Measurements from ENCODE around the gene KCNG3.

Gene KCNG3

GRCh38 chr2:42442774-42443173 is 51.0 kb downstream of the KCNG3 start:
- Histone ChIP-seq H3K4me1 (ENCODE audit: control insufficient read depth, insufficient read depth, low read depth, low read length) (no peaks in the 10 kb centered on the region), H2BK12ac (ENCODE audit: low read length in 2 of 2) (no peak overlapping the region), H2AK5ac (ENCODE audit: low read length, severe bottlenecking) (no peak overlapping the region), H3K27me3 (ENCODE audit: control insufficient read depth in 1 of 2, insufficient read depth in 1 of 2, low read length in 2 of 2) (peaks cover 0 to 7% of the 10 kb centered on the region in 2 experiments), H3K9ac (ENCODE audit: low read length) (no peak overlapping the region), H3K23ac (ENCODE audit: low read length in 2 of 2) (no peak overlapping the region), H3K4me2 (ENCODE audit: low read length, poor library complexity, severe bottlenecking) (no peak overlapping the region), H4K91ac (ENCODE audit: low read length) (no peak overlapping the region), H2BK15ac (ENCODE audit: low read depth, poor library complexity, severe bottlenecking) (no peak overlapping the region), H3K36me3 (ENCODE audit: control insufficient read depth in 1 of 2, insufficient read depth in 2 of 2, low read depth in 1 of 2, low read length in 2 of 2) (no peaks in the 10 kb centered on the region), H2AFZ (ENCODE audit: low read depth, low read length) (no peak overlapping the region), H2BK120ac (ENCODE audit: low read depth, low read length) (no peak overlapping the region), H3K27ac (ENCODE audit: low read length, poor library complexity, severe bottlenecking) (no peak overlapping the region), H3K79me1 (replicated peaks; ENCODE audit: low read length, poor library complexity, severe bottlenecking) (no peaks in the 10 kb centered on the region), H4K8ac (ENCODE audit: low read length) (no peak overlapping the region), H3K18ac (ENCODE audit: low read depth in 1 of 2, low read length in 2 of 2) (no peak overlapping the region), H3K4me3 (ENCODE audit: insufficient read depth in 1 of 2, low read depth in 1 of 2, low read length in 2 of 2) (no peak overlapping the region), H3K9me3 (ENCODE audit: control insufficient read depth, low read length) (no peaks in the 10 kb centered on the region), H3K14ac (ENCODE audit: low read length in 2 of 2) (no peak overlapping the region), H2BK5ac (ENCODE audit: low read depth, low read length, poor library complexity, severe bottlenecking) (no peak overlapping the region), H3K4ac (ENCODE audit: low read depth in 1 of 2, low read length in 2 of 2) (no peak overlapping the region)
- WGBS, result 100% methylated on average over 1 of the region's 2 CpGs
- DNase-seq, result no peak

- no peak overlapping the region for H3K4me3 ChIP-seq (ENCODE audit: insufficient read depth in 1 of 2, low read depth in 1 of 2, low read length in 2 of 2)
- H3K4ac ChIP-seq (ENCODE audit: low read depth in 1 of 2, low read length in 2 of 2), result no peak overlapping the region
- H2BK5ac ChIP-seq (ENCODE audit: low read depth, low read length, poor library complexity, severe bottlenecking), result no peak overlapping the region
- H4K8ac ChIP-seq (ENCODE audit: low read length), result no peak overlapping the region
- H3K4me2 ChIP-seq (ENCODE audit: low read length, poor library complexity, severe bottlenecking), result no peak overlapping the region
- no peak overlapping the region for H3K23ac ChIP-seq (ENCODE audit: low read length in 2 of 2)
- DNase-seq, result no peak
- H3K4me1 ChIP-seq (ENCODE audit: control insufficient read depth, insufficient read depth, low read depth, low read length), result no peaks in the 10 kb centered on the region
- no peaks in the 10 kb centered on the region for H3K9me3 ChIP-seq (ENCODE audit: control insufficient read depth, low read length)
- H3K27ac ChIP-seq (ENCODE audit: low read length, poor library complexity, severe bottlenecking), result no peak overlapping the region
- no peak overlapping the region for H3K18ac ChIP-seq (ENCODE audit: low read depth in 1 of 2, low read length in 2 of 2)
- no peak overlapping the region for H2AK5ac ChIP-seq (ENCODE audit: low read length, severe bottlenecking)
- no peaks in the 10 kb centered on the region for H3K36me3 ChIP-seq (ENCODE audit: control insufficient read depth in 1 of 2, insufficient read depth in 2 of 2, low read depth in 1 of 2, low read length in 2 of 2)
- H2BK12ac ChIP-seq (ENCODE audit: low read length in 2 of 2), result no peak overlapping the region
- H2BK15ac ChIP-seq (ENCODE audit: low read depth, poor library complexity, severe bottlenecking), result no peak overlapping the region
- no peak overlapping the region for H4K91ac ChIP-seq (ENCODE audit: low read length)
- no peak overlapping the region for H3K14ac ChIP-seq (ENCODE audit: low read length in 2 of 2)
- H3K27me3 ChIP-seq (ENCODE audit: control insufficient read depth in 1 of 2, insufficient read depth in 1 of 2, low read length in 2 of 2), result peaks cover 0 to 7% of the 10 kb centered on the region in 2 experiments
- no peak overlapping the region for H3K9ac ChIP-seq (ENCODE audit: low read length)
- H2AFZ ChIP-seq (ENCODE audit: low read depth, low read length), result no peak overlapping the region
- H2BK120ac ChIP-seq (ENCODE audit: low read depth, low read length), result no peak overlapping the region
- H3K79me1 ChIP-seq (replicated peaks; ENCODE audit: low read length, poor library complexity, severe bottlenecking), result no peaks in the 10 kb centered on the region
These were observed 55.1 kb downstream of the KCNG3 start for GRCh38 chr2:42438685-42439084.

GRCh38 chr2:42436370-42436769 is 57.4 kb downstream of the KCNG3 start:
- WGBS, result 78% methylated on average over 2 of the region's 2 CpGs
- no peak overlapping the region for H3K9ac ChIP-seq (ENCODE audit: low read length)
- H3K9me3 ChIP-seq (ENCODE audit: control insufficient read depth, low read length), result no peaks in the 10 kb centered on the region
- H3K4me3 ChIP-seq (ENCODE audit: insufficient read depth in 1 of 2, low read depth in 1 of 2, low read length in 2 of 2), result no peak overlapping the region
- no peak overlapping the region for H2BK120ac ChIP-seq (ENCODE audit: low read depth, low read length)
- DNase-seq, result no peak
- no peaks in the 10 kb centered on the region for H3K36me3 ChIP-seq (ENCODE audit: control insufficient read depth in 1 of 2, insufficient read depth in 2 of 2, low read depth in 1 of 2, low read length in 2 of 2)
- H3K4me2 ChIP-seq (ENCODE audit: low read length, poor library complexity, severe bottlenecking), result no peak overlapping the region
- no peak overlapping the region for H3K18ac ChIP-seq (ENCODE audit: low read depth in 1 of 2, low read length in 2 of 2)
- no peak overlapping the region for H3K23ac ChIP-seq (ENCODE audit: low read length in 2 of 2)
- H2AFZ ChIP-seq (ENCODE audit: low read depth, low read length), result no peak overlapping the region
- H2AK5ac ChIP-seq (ENCODE audit: low read length, severe bottlenecking), result no peak overlapping the region
- no peak overlapping the region for H3K14ac ChIP-seq (ENCODE audit: low read length in 2 of 2)
- H2BK12ac ChIP-seq (ENCODE audit: low read length in 2 of 2), result no peak overlapping the region
- no peak overlapping the region for H3K4ac ChIP-seq (ENCODE audit: low read depth in 1 of 2, low read length in 2 of 2)
- no peaks in the 10 kb centered on the region for H3K27me3 ChIP-seq (ENCODE audit: control insufficient read depth in 1 of 2, insufficient read depth in 1 of 2, low read length in 2 of 2)
- no peaks in the 10 kb centered on the region for H3K79me1 ChIP-seq (replicated peaks; ENCODE audit: low read length, poor library complexity, severe bottlenecking)
- no peak overlapping the region for H4K8ac ChIP-seq (ENCODE audit: low read length)
- H3K27ac ChIP-seq (ENCODE audit: low read length, poor library complexity, severe bottlenecking), result no peak overlapping the region
- H4K91ac ChIP-seq (ENCODE audit: low read length), result no peak overlapping the region
- H3K4me1 ChIP-seq (ENCODE audit: control insufficient read depth, insufficient read depth, low read depth, low read length), result no peaks in the 10 kb centered on the region
- H2BK5ac ChIP-seq (ENCODE audit: low read depth, low read length, poor library complexity, severe bottlenecking), result no peak overlapping the region
- no peak overlapping the region for H2BK15ac ChIP-seq (ENCODE audit: low read depth, poor library complexity, severe bottlenecking)

DNA sequence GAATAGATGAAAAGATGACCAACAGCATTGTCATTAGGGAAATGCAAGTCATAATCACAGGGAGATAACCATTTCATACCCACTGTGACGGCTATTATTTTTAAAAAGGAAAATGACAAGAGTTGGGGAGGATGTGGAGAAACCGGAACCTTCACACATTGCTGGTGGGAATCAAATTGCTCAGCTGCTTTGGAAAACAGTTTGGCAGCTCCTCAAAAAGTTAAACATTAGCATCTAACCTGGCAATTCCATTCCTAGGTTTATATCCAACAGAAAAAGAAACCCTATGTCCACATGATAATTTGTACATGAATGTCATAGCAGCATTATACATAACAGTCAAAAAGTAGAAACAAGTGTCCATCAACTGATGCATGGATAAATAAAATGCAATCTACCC is 58.2 kb downstream of the KCNG3 start:
- Histone ChIP-seq H3K23ac (ENCODE audit: low read length in 2 of 2) (no peak overlapping the region), H3K4ac (ENCODE audit: low read depth in 1 of 2, low read length in 2 of 2) (no peak overlapping the region)
- no CpG with 5 or more reads among the region's 2 CpGs for WGBS

More for the DNA sequence above, 58.2 kb downstream of the KCNG3 start:
- H3K14ac ChIP-seq (ENCODE audit: low read length in 2 of 2), result no peak overlapping the region
- no peaks in the 10 kb centered on the region for H3K79me1 ChIP-seq (replicated peaks; ENCODE audit: low read length, poor library complexity, severe bottlenecking)
- H3K27me3 ChIP-seq (ENCODE audit: control insufficient read depth in 1 of 2, insufficient read depth in 1 of 2, low read length in 2 of 2), result no peaks in the 10 kb centered on the region
- no peak overlapping the region for H3K27ac ChIP-seq (ENCODE audit: low read length, poor library complexity, severe bottlenecking)
- H2BK5ac ChIP-seq (ENCODE audit: low read depth, low read length, poor library complexity, severe bottlenecking), result no peak overlapping the region
- H4K91ac ChIP-seq (ENCODE audit: low read length), result no peak overlapping the region
- H2AK5ac ChIP-seq (ENCODE audit: low read length, severe bottlenecking), result no peak overlapping the region
- H3K9ac ChIP-seq (ENCODE audit: low read length), result no peak overlapping the region
- H4K8ac ChIP-seq (ENCODE audit: low read length), result no peak overlapping the region
- H2AFZ ChIP-seq (ENCODE audit: low read depth, low read length), result no peak overlapping the region
- H3K4me1 ChIP-seq (ENCODE audit: control insufficient read depth, insufficient read depth, low read depth, low read length), result no peaks in the 10 kb centered on the region
- no peak overlapping the region for H2BK12ac ChIP-seq (ENCODE audit: low read length in 2 of 2)
- H3K4me3 ChIP-seq (ENCODE audit: insufficient read depth in 1 of 2, low read depth in 1 of 2, low read length in 2 of 2), result no peak overlapping the region
- no peak overlapping the region for H3K4me2 ChIP-seq (ENCODE audit: low read length, poor library complexity, severe bottlenecking)
- H3K36me3 ChIP-seq (ENCODE audit: control insufficient read depth in 1 of 2, insufficient read depth in 2 of 2, low read depth in 1 of 2, low read length in 2 of 2), result no peaks in the 10 kb centered on the region
- no peak overlapping the region for H2BK15ac ChIP-seq (ENCODE audit: low read depth, poor library complexity, severe bottlenecking)
- no peak for DNase-seq
- H3K18ac ChIP-seq (ENCODE audit: low read depth in 1 of 2, low read length in 2 of 2), result no peak overlapping the region
- H2BK120ac ChIP-seq (ENCODE audit: low read depth, low read length), result no peak overlapping the region
- no peaks in the 10 kb centered on the region for H3K9me3 ChIP-seq (ENCODE audit: control insufficient read depth, low read length)
